ENCODE results near the gene PPFIA1.
A peak's percentile ranks its signal among the peaks of the same experiment; 100 is the strongest.
"Not testable (repeated sequence)": the region's sequence is repeated elsewhere in the genome, so short reads cannot be mapped to it uniquely, and the experiment has no call there.

PPFIA1 gene

DNA sequence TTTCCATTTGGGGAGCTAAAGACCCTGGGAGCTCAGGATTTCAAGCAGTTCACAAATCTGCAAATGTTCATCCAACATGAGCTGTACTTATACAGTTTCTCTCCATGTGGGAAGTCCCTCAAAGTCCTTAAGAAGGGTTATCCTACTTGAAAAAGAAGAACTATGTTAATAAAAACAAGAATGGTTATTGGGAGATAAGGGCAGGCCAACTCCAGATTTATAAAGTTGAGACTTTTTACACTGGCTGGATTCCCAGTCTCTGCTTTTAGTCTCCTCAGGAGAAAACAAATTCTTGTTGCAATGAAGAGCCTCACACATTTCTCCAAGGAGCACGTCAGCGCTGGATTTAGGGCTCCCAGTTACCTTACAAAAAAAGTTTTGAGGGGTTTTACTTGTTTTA lies 93.7 kb downstream of the PPFIA1 start:
- DNase-seq: no peak

DNA sequence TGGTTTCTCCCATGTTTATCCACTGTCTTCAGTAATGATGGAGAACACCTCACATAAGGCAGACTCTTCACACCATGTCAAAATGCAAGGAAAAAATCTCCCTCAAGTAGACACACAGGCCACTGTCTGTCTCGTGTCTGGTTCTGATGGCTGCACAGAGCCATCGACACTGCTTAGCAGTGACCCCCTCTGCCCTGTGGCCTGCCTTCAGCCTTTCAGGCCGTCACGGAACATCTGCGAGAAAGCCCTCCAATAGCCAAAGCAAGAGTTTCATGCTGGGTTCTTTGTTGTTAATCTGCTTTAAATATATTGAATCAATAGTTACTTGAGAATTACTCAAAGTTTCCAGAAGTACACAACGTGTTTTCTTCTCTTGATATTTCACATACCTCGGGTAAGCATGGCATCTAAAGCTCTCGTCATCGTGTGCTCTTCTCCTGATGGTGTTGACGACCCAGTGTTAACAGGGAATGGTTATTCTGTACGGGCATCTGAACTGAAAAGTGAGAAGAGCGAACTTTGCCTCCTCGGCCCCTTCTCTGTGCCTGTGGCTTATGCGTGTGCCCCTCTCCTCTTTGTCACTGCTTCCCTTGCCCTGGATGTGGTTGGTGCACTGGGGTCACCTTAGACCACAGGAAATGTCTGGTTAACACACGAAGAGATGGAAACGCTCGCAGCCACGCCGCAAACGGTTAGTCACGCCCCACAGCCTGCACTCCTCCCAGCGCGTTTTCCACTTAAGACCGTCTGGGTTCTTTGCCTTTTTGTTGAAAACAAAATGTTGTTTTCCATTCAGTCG lies 94.5 kb downstream of the PPFIA1 start:
- no peak for DNase-seq

DNA sequence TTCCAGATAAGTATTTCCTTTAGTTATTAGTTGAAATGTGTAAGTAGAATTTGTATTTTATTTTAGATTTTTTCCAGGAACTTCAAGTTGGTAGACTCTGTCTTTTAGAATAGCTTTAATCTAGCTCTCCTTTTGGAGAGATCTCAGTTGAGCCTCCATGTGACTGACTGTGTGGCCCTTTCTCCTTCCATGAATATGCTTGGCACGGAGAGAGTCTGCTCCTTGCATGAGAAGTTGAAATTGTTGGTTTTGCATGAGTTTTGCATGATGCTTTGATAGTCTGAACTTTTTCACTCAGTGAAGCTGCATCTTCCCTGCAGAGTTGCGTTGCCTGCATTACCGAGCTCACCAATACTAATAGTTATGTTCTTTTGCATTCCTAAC lies 95.0 kb downstream of the PPFIA1 start:
- DNase-seq: no peak

DNA sequence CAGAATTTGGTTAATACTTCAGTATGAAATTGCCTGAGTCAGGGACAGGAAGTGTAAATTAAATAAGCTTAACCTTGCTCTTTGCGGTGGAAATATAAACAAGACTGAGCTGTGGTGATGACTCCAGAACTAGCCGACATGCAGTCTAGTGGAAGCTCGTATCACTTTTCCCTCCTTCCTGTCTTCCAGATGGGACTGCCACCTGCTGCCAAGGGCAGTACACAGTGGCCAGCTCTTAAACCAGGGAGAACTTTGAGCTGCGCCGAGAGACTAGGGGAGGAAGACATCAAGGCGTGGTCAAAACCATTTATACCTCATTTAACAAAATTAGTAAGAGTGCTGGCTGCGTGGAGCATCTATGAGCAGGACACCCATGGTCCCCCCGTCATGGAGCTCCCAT lies 96.6 kb downstream of the PPFIA1 start:
- DNase-seq: no peak

DNA sequence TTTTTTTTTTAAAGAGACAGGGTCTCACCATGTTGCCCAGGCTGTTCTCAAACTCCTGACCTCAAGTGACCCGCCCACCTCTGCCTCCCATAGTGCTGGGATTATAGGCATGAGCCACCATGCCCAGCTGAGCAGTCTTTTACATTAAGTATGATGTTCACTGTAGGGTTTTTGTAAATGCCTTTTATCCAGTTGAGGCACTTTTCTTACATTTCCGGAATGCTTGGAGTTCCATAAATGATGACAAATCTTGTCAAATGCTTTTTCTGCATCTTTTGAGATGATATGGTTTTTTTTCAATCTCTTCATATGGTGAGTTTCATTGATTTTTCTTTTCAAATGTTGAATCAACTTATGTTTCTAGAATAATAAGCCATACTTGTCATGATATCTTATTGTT lies 98.5 kb downstream of the PPFIA1 start:
- no peak for DNase-seq

DNA sequence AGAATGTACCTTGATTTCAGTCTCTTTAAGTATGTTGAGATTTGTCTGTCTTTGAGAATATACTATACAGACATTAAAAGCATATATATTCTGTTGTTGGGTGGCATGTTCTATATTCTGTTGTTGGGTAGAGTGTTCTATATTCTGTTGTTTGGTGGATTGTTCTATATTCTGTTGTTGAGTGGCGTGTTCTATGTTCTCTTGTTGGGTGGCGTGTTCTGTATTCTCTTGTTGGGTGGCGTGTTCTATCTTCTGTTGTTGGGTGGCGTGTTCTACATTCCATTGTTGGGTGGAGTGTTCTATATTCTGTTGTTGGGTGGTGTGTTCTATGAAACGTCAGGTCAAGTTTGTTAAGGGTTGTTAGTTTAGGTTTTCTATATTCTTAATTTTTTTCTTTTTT lies 100.8 kb downstream of the PPFIA1 start:
- DNase-seq: no peak

DNA sequence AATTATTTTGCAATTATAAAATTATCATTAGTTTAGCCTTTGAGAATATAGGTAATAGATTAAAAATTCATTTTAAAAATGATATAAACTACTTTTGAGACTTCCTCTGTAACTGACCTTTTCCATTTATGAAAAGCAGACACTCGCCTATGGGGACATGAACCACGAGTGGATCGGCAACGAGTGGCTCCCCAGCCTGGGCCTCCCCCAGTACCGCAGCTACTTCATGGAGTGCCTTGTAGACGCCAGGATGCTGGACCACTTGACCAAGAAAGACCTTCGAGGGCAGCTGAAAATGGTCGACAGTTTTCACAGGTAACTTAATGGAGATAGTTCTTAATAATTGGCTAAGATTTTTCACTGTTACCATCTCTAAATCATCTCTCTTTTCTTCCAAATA lies 101.6 kb downstream of the PPFIA1 start:
- no peak for DNase-seq

DNA sequence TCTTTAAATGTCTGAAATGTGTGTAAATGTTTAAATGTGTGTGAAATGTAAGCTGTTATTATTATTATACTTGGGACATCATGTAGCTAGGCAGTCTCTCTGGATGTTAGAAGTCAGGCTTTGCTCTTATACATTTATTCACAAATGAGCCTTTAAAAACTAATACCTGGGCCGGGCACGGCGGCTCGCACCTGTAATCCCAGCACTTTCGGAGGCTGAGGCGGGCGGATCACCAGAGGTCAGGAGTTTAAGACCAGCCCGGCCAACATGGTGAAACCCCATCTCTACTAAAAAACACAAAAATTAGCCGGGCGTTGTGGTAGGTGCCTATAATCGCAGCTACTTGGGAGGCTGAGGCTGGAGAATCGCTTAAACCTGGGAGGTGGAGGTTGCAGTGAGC lies 106.1 kb downstream of the PPFIA1 start:
- no peak for DNase-seq

DNA sequence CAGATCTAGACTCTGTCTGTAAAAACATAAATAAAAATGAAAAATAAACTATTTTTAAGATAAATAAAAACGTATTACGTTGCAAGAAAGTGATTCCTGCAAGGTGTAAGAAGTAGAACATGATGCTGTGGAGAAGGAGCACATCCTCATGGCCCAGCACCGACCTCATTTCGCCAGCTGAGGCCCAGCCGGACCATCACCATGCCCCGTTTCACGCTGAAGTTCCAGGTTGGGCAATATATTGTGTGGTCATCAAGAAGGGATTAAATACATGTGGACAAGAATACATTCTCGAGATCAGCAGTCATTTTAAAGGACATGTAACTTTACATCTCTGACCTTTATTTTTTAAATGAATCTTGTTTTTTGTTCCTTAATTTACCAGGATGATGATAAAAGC lies 107.2 kb downstream of the PPFIA1 start:
- DNase-seq: no peak

DNA sequence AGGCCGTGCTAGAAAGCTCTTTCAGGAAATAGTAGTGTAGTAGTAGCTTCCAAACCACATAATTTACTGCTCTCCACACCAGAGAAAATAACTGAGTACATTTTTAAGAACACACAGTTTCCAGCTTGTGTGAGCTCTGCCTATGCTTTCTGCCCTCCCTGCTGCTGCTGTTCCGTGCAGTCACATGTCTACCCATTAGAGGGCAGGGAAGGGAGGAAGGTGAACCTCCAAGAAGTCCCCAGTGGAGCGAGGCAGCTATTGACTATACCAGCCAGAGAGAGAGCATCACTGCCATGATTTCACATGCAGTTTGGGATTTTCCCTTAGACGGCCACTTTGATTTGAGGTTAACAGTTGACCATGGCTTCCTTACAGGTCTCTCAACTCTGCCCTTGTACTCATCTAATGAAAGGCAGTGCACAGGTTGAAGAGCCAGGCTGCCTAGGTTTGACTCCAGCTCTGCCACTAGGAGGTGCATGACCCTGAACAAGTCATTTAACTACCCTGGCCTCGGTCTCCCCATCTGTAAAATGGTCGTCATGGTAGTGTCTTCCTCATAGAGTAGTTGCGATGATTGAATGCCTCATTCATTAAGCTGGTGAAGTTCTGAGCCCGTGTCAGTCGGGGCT lies 108.1 kb downstream of the PPFIA1 start:
- no peak for DNase-seq

DNA sequence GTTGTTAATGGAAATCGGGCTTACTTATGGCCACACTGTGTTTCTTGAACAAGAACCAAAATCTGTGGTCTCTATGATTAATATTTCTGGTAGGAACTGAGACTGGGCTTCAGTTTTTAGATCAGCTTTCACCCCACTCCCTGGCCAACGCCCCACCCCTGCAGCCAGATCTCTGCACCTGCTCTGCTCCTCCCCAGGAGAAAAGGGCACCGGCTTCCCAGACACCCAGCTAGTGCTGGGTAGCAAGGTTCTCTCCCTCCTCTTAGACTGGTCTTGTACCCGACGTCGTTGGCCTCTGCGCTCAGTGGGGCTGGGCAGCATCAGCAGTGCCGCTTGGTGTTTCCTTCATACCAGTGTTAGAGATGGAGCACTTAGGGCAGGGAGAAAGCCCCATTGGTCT lies 110.9 kb downstream of the PPFIA1 start:
- DNase-seq: no peak

DNA sequence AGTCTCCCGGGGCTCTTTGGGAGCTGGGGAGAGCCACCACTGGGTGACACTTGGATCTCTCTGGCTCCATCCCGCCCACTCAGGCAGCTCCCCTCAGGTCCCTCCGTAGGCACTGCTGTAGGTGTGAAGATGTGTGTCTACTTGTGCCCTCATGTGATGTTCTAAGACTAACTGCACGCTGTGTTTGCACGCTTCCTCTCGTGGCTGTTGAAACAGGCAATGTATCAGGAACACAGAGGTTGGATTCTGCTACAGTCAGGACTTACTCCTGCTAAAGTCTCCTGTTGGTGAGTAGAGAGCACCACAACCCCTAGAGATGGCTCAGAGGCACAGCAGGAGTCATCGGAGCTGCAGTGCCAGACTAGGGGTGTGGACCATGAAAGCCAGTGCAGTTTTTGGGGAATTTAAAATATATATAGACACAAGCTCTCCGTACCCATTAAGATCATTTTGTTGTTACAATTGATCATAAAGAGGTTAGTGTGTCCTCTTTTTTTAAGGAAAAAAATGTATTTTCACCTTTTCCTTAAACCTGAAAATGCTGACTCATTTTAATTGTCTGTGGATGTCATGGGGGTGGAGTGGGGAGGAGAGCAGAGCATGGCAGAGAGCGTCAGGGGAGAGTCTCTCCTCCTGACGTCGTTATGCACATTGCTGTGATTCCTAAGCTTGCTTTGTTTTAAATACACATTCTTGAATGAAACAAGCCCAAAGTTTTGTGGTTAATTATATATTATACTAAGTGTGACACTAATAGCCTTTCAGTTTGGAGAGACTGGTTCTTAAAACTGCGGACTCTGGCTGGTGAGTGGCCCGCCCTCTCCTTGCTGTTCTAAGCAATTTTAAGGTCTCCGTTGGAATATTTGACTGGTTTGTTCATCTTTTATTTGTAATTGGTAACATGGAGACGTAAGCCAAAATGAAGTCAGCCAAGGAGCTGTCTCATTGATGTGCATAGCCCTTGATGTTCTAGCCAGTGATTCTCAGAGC lies 111.7 kb downstream of the PPFIA1 start:
- DNase-seq: no peak

DNA sequence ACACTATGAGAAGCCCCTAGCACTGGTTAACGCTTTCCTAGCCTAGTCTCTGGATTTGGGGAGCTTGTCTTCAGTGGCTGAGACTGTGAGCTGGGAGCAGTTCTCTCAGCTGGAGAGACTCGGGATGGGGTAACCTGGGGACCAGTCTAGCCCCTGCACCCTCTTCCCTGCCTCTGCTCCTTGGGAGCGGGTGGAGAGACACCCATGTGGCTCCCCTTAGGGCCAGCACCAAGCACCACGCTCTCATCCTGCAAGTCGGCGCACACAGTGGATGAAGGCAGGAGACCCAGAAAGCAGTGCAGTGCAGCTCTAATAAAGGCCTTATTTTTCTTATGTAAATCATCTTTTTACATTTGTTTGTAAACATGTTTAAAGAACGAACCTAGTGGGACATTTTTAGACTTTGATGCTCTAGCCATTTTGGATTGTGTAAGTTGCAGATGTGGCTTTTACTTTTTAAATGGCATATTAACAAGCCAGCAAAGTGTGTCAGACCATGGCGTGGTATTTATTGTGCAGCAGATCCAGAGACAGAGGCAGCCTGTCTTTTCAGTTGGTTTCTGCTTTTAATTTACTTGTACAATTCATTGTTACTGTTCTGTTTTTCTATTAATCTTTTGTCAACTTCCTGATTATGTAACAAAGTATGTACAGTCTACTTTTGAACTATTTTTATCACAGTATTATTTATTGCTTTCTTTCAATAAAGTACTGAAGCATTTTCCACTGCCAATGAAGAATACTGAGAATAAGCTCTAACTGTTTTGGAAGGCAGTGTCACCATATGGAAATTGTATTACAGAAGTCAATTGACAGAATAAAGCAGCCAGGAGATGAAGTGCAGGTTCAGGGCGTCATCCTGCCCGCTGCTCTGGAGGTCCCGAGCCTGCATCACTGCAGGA lies 113.4 kb downstream of the PPFIA1 start:
- no peak for DNase-seq

DNA sequence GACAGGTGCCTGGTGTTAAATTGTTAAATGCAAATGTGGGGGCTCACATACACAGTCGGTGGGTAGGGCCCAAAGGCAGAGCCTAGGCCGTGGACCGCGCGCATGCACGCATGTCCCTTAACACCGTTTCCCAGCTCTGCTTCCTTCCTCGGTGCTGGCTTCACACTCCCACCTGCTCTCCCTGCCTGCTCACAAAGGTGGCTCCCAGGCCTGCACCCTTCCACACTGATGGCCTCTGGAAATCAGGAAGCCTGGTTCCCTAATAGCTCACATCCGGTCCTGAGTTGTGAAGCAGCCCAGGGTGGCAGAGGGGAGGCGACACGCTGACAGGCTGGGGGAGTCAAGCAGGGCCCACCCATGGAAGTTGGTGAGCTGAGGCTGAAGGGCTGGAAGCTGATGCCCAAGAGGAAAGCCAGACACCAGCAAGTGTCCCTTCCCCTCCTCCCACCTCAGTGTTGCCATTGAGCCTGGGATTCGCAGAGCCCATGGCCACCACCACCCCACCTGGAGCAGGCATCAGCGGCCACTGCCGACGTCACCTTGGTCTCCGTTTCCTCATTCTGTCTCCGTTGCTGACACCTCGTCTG lies 114.2 kb downstream of the PPFIA1 start:
- DNase-seq: no peak

DNA sequence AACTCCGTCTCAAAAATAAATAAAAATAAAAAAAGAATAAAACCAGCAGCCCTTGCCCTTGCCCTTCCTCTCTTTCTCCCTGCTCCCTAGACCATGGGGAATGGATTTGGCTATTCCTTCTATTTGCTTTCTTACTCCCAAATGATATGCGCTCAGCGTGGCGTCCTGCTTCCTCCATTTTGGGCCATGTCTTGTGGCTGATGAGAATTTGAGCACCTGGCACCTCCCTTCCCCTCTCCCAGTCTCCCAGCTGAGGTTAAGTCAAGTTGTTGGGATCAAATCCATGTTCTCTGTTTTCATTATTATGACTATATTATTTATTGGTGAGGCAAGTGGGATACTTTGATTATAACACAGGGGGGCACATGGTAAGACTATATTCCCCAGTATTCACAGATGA lies 117.1 kb downstream of the PPFIA1 start:
- DNase-seq: no peak

DNA sequence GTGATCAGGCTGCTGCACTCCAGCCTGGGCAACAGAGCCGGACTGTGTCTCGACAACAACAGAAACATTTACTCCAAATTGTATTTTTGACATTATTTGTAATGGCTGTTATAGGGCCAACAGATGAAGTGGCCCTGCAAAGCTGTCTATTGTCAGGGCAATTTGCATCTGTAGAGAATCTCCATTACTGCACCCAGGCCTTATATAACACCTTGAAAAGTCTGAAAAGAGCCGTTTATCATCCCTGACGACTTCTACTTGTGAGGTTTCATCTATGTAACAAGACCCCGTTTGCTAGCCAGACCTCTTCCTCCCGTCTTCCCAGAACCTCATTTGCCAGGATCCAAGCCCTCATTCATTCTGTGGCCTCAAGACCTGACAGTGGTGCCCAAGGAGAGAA lies 118.7 kb downstream of the PPFIA1 start:
- no peak for DNase-seq

DNA sequence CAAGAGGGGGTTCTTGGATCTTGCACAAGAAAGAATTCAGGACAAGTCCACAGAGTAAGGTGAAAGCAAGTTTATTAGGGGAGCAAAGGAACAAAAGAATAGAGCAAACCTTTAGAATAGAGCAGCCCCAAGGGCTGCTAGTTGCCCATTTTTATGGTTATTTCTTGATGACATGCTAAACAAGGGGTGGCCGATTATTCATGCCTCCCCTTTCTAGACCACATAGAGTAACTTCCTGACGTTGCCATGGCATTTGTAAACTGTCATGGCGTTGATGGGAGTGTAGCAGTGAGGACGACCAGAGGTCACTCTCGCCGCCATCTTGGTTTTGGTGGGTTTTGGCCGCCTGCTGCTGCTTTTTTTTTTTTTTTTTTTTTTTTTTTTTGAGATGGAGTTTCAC lies 120.4 kb downstream of the PPFIA1 start:
- DNase-seq: not testable (repeated sequence)

DNA sequence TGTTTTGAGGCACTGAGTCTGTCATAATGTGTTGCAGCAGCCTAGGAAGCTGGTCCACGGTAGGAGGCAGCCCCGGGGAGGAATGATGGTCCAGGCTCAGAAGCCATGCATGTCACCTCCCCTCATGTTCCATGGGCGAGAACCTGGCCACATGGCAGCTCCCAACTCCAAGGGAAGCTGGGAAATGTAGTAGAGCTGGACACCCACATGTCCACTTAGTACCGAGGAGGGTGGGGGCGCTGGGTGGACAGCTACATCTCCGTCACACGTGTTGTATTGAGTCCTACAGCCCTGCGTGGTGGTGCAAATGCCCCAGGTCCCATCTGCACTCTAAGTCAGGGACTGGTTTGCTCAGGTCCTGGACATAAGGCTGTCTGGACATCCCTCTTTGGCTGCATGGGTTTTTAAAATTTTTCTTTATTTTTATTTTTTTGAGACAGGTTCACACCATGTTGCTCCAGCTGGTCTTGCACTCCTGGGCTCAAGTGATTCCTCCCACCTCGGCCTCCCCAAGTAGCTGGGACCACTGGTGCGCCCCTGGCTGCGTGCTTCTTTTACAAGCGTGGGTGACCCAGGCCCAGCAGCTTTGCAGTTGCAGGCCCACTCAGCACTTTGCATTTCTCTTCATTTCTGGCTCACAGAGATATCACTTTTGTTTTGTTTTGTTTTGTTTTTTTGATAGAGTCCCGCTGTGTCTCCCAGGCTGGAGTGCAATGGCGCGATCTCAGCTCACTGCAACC lies 123.9 kb downstream of the PPFIA1 start:
- DNase-seq: no peak

DNA sequence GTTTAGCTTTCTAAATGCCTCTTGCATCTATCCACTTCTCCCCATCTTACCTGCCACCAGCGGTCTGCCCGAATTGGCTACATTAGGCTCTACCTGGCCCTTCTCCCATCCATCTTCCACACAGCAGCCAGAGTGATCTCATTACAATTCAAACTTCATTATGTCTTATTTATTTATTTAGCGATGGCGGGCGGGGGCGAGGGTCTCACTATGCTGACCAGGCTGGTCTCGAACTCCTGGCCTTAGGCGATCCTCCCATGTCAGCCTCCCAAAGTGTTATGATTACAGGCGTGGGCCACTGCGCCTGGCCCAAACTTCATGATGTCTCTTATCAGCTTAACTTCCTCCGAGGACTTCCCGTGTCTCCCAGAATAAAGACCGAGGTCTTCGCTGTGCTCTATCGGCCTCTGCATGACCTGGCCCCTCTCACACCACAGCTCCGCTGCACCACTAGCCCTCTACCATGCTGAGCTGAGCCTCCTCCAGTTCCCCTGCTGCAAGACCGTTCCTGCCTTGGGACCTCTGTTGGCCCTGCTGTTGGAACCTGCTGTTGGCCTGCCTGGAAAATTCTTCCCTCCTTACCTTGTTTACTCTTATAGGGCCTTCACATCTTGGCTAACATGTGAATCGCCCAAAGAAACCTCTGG lies 127.0 kb downstream of the PPFIA1 start:
- no peak for DNase-seq

DNA sequence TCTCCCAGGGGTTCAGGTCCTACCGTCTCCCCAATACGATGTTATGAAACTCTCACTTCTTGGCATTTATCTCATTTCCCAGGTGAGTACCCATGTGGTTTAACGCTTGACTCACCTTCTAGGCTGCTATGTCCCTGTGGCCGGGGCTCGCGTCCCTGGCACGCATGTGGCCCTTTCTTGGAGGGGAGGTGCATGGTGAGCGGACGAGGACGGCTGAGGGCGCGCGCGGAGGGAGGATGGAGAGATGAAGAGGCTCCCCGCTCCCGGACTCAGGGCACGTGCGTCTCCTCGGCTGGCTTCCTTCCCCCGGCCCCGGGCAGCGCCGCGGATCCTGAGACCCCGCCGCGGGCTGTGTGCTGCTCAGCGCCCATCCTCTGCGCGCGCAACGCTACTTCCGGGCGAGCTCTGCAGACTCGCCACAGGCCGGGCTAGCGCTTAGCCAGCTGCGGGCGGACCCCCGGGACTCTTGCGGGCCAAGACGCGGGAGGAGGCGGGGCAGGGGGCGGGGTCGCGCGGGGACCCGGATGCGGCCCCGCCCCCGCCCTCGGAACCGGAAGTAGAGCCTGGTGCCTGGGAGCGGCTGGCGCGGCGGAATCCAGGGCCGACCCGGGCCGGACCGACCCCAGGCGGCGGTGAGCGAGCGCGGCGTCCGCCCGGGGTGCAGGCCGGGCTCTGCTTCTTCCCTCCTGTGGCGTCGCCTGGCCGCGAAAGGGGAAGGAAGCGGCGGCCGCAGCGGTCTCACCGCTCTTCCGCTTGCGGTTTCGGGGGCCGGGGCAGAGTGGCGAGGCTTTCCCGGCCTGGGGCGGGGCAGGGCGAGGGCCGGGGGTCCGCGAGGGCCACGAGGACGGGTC lies 127.7 kb downstream of the PPFIA1 start, which contains the start of gene CTTN:
Gene CTTN, plus strand, starts transcription at position 547 of the 851 bp plus-strand sequence. CDS start 8,769 bp downstream, outside the sequence.
- peak; percentile 40 for DNase-seq

All from NCI-H2107 (cell line).